CD4-positive, alpha-beta T cell treated with Interleukin-6 at 100 ng/mL for 8 hours (primary cell): ENCODE measurements around the gene GJC2.
"Not testable (repeated sequence)": the region's sequence is repeated elsewhere in the genome, so short reads cannot be mapped to it uniquely, and the experiment has no call there.

Experiments used
- DNase-seq: peaks from one replicate; pipeline ENCODE4 v3.0.0-alpha.2; 2020; ENCODE audit warnings: mixed read lengths, low spot score

GJC2 gene

DNA sequence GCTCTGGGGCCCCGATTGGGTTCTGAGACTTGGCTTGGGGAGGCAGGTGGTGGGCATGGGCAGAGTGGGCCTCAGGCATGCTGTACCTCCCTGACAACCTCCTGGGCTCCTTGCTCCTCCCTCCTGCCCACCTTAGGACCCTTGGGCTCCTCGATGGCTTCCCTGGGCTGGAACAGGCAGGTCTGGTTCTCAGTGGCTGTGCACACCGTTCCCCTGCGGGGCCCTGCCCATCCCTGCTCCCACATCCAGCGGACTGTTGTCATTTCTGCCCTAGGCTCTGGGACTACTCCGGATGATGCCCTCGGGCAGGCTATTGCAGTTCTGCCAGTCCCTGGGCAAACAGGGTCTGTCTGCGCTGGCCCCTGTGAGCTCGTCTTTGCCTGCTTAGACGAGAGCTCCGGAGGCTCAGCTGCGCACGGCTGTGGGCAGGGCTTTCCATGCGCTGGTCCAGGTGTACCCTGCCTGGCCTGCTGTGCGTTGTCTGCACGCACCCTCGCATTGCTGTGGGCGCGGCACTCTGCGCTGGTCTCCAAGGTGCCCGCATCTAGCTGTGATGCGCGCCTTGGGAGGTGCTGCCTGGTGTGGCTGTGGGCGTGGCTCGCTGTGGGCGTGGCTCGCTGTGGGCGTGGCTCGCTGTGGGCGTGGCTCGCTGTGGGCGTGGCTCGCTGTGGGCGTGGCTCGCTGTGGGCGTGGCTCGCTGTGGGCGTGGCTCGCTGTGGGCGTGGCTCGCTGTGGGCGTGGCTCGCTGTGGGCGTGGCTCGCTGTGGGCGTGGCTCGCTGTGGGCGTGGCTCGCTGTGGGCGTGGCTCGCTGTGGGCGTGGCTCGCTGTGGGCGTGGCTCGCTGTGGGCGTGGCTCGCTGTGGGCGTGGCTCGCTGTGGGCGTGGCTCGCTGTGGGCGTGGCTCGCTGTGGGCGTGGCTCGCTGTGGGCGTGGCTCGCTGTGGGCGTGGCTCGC lies 24.1 kb downstream of the GJC2 start:
- DNase-seq: not testable (repeated sequence)

DNA sequence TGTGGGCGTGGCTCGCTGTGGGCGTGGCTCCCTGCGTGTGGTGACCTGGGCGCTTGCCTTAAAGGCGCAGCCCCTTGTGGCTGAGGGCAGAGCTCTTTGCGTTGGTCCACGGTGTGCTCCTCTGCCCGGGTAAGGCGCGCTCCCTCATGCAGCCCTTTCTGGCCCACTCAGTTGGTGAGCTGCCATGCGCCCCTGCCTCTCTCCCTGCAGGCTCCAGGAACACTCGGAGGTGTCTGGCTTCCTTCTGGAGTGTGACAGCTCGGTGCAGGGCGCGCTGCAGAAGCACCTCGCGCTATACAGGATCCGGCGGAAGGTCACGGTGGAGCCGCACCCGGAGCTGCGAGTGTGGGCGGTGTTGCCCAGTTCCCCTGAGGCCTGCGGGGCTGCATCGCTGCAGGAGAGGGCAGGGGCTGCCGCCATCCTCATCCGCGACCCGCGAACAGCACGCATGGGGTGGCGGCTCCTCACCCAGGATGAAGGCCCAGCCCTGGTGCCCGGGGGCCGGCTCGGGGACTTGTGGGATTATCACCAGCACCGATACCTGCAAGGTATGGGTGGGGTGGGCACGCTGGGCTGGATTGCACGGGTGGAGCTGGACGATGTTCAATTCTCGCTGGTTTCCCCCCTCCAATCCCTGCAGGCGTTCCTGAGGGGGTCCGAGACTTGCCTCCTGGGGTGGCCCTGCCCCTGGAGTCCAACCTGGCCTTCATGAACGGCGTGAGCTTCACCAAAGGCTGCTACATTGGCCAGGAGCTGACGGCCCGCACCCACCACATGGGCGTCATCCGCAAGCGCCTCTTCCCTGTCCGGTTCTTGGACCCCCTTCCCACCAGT lies 25.0 kb downstream of the GJC2 start:
- no peak for DNase-seq

DNA sequence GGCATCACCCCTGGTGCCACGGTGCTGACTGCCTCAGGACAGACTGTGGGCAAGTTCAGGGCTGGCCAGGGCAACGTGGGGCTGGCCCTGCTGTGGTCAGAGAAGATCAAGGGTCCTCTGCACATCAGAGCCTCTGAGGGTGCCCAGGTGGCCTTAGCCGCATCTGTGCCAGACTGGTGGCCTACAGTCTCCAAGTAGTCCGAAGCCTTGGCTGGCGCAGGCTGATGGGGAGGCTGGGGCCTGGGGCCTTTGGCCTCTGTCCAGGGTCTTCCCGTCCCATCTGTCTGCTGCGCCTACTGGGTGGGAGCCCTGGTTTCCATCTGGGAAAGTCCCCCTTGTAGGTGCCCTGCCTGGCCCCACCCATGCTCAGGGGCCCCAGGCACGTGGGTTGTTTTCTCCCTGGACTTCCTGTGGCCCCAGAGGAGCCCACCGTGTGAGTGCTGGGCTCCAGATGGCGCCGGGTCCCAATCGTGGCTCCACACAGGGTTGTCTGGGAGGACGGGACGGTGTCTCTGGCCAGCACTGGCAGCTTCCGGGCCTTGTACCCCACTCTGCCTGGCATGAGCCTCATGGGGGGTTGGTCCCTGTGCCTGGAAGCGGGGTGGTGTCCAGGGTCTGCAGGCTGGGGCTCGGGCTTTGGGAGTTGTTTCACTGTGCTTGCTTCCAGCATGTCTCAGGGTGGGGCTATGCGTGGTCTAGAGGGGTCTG lies 25.7 kb downstream of the GJC2 start:
- no peak for DNase-seq

GRCh38 chr1:228176024-228176395 lies 26.3 kb downstream of the GJC2 start:
- DNase-seq: no peak

GRCh38 chr1:228176461-228177182 lies 26.9 kb downstream of the GJC2 start:
- no peak for DNase-seq

DNA sequence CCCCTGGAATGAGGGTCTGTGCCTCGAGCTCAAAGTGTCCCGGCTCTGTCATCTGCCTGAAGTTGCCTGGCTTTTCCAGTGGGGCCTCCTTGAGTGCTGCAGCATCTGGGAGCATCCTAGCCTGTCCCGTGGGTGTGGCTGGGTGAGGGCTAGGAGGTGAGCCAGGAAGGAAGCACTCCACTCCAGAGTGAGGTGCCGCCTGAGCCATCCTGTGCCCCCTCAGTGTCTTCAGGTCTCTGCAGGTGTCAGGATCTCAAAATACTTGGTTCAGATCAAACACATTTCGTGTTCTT lies 27.4 kb downstream of the GJC2 start:
- DNase-seq: no peak

GRCh38 chr1:228177721-228178710 lies 28.3 kb downstream of the GJC2 start:
- no peak for DNase-seq

- DNase-seq: no peak
Measured at GRCh38 chr1:228178737-228179684, 29.3 kb downstream of the GJC2 start.

DNA sequence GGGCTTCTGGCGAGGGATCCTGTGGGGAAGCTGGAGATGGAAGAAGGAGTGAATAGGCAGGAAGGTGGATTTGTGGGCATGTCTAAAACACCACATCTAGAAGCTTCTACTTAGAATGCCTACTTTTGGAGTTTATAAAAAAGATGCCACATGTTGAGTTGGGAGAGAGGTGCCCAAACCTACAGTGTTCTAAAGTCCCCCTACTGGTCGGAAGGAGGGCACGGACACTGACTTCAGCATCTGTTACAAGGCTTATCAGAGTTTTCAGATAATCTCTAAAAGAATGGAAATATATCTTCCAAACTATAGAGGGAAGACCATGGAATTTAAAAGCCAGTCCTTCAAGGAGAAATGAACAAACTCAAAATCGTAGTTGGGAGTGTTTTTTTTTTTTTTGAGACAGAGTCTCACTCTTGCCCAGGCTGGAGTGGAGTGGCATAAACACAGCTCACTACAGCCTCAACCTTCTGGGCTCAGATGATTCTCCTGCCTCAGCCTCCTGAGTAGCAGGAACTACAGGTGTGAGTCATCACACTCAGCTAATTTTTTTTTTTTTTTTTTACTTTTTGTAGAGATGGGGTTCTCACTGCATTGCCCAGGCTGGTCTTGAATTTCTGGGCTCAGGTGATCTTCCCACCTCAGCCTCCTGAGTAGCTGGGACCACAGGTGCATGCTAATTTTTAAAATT lies 30.7 kb downstream of the GJC2 start:
- no peak for DNase-seq

GRCh38 chr1:228180959-228181644 lies 31.4 kb downstream of the GJC2 start:
- DNase-seq: no peak

GRCh38 chr1:228181645-228182034 lies 31.9 kb downstream of the GJC2 start:
- DNase-seq: no peak

- DNase-seq: no peak
Measured at GRCh38 chr1:228182296-228183030, 32.7 kb downstream of the GJC2 start.

- no peak for DNase-seq
Measured at GRCh38 chr1:228184152-228184551, 34.4 kb downstream of the GJC2 start.

DNA sequence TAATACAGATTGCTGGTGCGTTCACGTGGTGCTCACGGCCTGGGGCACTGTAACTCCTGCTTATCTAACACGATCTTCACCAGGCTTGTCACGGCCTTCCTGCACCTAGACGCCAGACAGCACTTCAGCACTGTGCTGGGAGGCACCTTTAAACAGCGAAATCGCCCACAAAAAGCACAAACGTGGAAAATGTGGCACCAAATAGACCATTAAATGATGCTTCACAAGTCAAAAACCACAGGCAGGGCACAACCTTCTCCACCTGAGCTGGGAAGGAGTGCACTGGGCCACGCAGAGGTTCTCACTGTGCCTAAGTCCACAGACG lies 35.9 kb downstream of the GJC2 start:
- peak; percentile 63 for DNase-seq

DNA sequence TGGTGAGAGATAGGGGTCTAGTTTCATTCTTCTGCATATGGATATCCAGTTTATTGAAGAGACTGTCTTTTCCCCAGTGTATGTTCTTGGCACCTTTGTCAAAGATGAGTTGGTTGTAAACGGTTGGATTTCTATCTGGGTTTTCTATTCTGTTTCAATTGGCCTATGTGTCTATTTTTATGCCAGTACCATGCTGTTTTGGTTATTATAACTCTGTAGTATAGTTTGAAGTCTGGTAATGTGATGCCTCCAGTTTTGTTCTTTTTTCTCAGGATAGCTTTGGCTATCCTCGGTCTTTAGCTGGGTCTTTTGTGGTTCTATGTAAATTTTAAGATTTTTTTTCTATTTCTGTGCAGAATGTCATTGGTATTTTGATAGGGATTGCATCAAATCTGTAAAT lies 38.5 kb downstream of the GJC2 start:
- not testable (repeated sequence) for DNase-seq

DNA sequence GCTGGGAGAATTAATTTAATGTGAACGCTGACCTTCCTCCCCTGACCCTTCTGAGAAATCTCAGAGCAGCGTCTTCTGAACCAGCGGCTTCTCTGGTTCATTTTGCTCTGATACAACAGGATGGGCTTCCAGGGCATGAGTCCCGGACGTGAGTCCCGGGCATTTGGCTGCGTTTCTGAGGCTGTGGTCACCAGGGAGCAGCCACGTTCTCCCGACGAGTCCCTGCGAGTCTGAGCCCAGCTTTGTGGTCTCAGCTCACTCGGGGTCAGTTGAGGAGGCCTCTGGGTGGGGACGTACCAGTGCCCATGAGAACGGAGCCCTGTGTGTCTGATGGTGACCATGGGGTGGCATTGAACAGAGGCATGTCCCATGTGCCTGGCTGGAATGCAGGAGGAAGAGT lies 40.5 kb downstream of the GJC2 start:
- no peak for DNase-seq

GRCh38 chr1:228190778-228191177 lies 41.0 kb downstream of the GJC2 start:
- DNase-seq: no peak

GRCh38 chr1:228194436-228194835 lies 44.7 kb downstream of the GJC2 start:
- no peak for DNase-seq
